ENCODE data around the gene HNRNPA2B1. TPM values are rescaled to one million over a fixed set of nuclear protein-coding genes. Genes with fewer than 3 reads are reported as not detected.

Gene HNRNPA2B1
- total RNA-seq, 4 donors from 2014 or later = 78.1 to 133 (median 99.4) TPM

DNA sequence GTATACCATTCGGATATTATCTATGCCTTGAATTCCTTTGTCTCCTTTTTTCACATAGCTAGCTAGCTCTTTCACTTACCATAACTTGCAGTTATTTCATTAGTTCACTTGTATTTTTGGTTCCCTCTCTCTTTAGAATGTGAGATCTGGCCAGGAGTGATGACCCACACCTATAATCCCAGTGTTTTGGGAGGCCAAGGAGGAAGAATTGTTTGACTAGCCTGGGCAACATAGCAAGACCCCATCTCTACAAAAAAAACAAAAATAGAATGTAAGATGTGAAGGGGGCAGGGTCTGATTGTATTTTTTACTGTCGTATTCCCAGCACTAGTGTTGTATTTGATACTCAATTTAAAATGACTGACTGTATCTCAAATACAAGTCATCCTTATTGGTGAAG is 28.9 kb downstream of the HNRNPA2B1 start:
- intact Hi-C loops (cut with DNase I; ENCODE audit: low total_unique reads) = no loop called here
- TF ChIP-seq, protein P1, sequence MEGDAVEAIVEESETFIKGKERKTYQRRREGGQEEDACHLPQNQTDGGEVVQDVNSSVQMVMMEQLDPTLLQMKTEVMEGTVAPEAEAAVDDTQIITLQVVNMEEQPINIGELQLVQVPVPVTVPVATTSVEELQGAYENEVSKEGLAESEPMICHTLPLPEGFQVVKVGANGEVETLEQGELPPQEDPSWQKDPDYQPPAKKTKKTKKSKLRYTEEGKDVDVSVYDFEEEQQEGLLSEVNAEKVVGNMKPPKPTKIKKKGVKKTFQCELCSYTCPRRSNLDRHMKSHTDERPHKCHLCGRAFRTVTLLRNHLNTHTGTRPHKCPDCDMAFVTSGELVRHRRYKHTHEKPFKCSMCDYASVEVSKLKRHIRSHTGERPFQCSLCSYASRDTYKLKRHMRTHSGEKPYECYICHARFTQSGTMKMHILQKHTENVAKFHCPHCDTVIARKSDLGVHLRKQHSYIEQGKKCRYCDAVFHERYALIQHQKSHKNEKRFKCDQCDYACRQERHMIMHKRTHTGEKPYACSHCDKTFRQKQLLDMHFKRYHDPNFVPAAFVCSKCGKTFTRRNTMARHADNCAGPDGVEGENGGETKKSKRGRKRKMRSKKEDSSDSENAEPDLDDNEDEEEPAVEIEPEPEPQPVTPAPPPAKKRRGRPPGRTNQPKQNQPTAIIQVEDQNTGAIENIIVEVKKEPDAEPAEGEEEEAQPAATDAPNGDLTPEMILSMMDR (IDR thresholded peaks at IDR 0.05) = no peak
- no peak for TF ChIP-seq POLR2A (IDR thresholded peaks at IDR 0.05)
- no peak for DNase-seq (ENCODE audit: low spot score in 2 of 2)
- 99% methylated on average over 2 of the region's 2 CpGs for WGBS, 2 donors
- no peak overlapping the region for H3K4me3 ChIP-seq (ENCODE audit: low read depth, poor library complexity, severe bottlenecking)

DNA sequence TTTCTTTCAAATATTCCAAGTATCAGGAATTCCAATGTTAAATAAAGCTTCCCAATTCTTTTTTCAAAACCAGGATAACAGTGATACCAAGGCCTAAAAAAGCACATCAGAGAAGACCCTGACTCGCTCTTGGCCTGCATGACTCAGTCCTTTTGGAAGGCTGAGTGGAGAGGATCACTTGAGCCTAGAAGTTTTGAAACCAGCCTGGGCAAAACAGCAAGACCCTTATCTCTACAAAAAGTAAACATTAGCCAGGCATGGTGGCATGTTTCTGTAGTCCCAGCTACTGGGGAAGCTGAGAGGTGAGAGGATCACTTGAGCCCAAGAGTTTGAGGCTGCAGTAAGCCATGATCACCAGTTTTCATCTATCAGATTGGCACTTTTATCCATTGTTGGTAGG is 29.9 kb downstream of the HNRNPA2B1 start:
- no peak for DNase-seq (ENCODE audit: low spot score in 2 of 2)
- TF ChIP-seq POLR2A (IDR thresholded peaks at IDR 0.05) = no peak
- TF ChIP-seq, protein P1 (IDR thresholded peaks at IDR 0.05) = no peak
- intact Hi-C loops (cut with DNase I; ENCODE audit: low total_unique reads) = no loop called here
- WGBS, 2 donors = 91 to 96% methylated on average over 1 of the region's 1 CpG
- H3K4me3 ChIP-seq (ENCODE audit: low read depth, poor library complexity, severe bottlenecking) = no peak overlapping the region

DNA sequence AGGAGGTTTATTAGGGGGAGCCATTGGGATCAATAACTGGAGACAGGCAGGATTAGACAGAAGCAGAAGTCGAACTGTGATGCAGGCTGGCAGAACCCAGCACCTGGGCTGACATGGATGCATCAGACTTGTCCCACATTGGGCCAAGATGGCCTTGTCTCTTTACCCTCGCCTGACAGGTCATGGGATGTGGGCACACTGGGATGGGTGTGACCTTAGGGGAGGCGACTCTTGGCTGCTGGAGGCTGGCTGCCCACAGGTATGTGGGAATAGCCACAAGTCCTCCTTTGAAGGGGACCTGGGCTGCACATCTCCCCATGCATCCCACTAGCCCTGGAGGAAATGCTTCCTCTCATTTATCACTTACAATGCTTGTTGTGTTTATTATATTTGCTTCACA is 31.3 kb downstream of the HNRNPA2B1 start:
- intact Hi-C loops (cut with DNase I; ENCODE audit: low total_unique reads) = no loop called here
- peak in 1 of 2 donors; percentile 63 for DNase-seq (ENCODE audit: low spot score in 2 of 2)
- H3K4me3 ChIP-seq (ENCODE audit: low read depth, poor library complexity, severe bottlenecking) = no peak overlapping the region
- WGBS, 2 donors = 63 to 90% methylated on average over 3 of the region's 3 CpGs
- TF ChIP-seq, protein P1 (IDR thresholded peaks at IDR 0.05) = no peak
- no peak for TF ChIP-seq POLR2A (IDR thresholded peaks at IDR 0.05)

DNA sequence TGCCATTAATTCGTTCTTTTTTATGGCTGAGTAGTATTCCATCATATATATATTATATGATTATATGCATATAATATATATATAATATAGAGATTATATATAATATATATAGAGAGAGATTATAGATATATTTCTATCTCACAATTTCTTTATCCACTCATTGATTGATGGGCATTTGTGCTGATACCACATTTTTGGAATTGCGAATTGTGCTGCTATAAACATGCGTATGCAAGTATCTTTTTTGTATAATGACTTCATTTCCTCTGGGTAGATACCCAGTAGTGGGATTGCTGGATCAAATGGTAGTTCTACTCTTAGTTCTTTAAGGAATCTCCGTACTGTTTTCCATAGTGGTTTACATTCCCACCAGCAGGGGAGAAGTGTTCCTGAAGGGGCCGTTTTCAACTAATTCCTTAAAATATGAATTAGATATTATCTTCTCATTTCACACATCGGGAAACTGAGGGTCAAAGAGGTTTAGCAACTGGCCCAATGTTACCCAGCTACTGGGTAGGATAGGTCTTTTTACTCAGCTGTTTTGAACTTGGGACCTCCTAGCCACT is 32.0 kb downstream of the HNRNPA2B1 start:
- TF ChIP-seq, protein P1 (IDR thresholded peaks at IDR 0.05) = no peak
- no peak for TF ChIP-seq POLR2A (IDR thresholded peaks at IDR 0.05)
- intact Hi-C loops (cut with DNase I; ENCODE audit: low total_unique reads) = no loop called here
- no peak for DNase-seq (ENCODE audit: low spot score in 2 of 2)
- no peak overlapping the region for H3K4me3 ChIP-seq (ENCODE audit: low read depth, poor library complexity, severe bottlenecking)
- 85 to 93% methylated on average over 6 of the region's 6 CpGs for WGBS, 2 donors

DNA sequence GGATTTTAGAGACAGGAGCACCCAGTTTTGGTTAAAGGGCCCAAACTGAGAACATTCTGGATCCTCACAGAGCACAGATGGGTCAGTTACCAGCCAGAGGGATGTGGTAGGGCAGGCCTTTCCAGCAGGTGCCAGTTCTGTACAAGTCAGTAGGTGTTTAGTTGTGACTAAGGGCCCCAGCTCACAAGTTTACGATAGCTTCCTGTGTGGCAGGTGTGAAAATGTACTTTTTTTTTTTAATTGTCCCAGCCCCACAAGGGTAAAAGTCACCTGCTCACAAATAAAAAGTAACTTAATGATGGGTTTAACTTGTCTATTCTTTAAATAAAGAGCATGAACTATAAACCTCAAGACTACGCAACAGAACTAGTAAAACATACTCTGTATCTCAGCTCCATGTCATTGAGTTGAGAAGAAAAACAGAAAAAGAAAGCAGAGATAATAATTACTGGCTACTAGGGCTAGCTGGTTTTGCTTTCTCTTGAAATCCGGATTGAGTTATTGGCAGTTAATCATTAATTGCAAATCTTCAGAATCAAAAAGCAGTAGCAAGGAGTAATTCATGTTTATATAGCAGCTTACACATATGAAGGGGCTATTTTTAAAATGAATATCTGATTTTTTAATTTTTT is 33.1 kb downstream of the HNRNPA2B1 start:
- DNase-seq (ENCODE audit: low spot score in 2 of 2) = peak in 1 of 2 donors; percentile 34
- TF ChIP-seq, protein P1 (IDR thresholded peaks at IDR 0.05) = no peak
- no peak for TF ChIP-seq POLR2A (IDR thresholded peaks at IDR 0.05)
- no peak overlapping the region for H3K4me3 ChIP-seq (ENCODE audit: low read depth, poor library complexity, severe bottlenecking)
- intact Hi-C loops (cut with DNase I; ENCODE audit: low total_unique reads) = no loop called here
- WGBS, 2 donors = 82 to 86% methylated on average over 3 of the region's 3 CpGs
